Measurements from ENCODE around the gene MAP2K1.
"Not testable (repeated sequence)": the region's sequence is repeated elsewhere in the genome, so short reads cannot be mapped to it uniquely, and the experiment has no call there.

Gene MAP2K1

DNA sequence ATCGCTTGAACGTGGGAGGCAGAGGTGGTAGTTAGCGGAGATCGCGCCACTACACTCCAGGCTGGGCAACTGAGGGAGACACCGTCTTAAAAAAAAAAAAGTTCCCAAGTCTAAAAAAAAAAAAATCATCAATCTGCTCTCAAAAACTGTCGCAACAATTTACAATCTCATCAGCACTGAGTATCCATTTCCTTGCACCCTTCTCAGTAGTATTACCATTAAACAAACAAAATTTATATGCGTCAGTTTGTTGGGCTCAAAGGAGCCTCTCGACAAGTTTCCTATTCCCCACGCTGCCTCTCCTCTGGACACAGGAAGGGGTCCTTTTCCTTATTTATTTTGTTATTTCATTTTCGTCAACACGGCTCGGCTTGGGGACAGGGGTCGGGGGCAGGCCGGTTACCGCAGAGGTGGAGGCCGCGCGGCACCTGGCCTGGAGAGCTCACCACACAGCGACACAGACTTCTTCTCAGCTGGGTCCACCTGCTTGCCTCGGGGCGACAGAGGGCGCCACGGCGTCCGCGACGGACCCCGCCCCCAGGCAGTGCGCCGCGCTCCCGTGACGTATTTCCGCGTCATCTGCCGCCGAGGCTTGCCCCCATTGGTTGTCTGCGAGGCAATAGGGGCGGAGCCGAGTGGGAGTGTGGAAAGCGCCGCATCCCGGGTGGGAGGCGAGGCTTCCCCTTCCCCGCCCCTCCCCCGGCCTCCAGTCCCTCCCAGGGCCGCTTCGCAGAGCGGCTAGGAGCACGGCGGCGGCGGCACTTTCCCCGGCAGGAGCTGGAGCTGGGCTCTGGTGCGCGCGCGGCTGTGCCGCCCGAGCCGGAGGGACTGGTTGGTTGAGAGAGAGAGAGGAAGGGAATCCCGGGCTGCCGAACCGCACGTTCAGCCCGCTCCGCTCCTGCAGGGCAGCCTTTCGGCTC is at the start of gene MAP2K1:
MAP2K1 (plus strand) TSS at position 709 of the 920 bp plus-strand sequence. CDS start 436 bp downstream, outside the sequence.
- DNase-seq (ENCODE audit: low spot score), result peak; percentile 98

DNA sequence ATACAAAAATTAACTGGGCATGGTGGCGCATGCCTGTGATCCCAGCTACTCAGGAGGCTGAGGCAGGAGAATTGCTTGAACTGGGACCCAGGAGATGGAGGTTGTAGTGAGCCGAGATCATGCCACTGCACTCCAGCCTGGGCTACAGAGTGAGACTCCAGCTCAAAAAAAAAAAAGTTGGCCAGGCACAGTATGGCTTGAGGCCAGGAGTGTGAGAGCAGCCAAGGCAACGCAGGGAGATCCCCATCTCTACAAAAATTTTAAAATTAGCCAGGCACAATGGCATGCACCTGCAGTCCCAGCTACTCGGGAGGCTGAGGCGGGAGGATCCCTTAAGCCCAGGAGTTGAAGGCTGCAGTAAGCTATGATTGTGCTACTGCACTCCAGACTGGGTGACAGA is 38.2 kb upstream of the MAP2K1 start:
- DNase-seq (ENCODE audit: low spot score), result not testable (repeated sequence)

DNA sequence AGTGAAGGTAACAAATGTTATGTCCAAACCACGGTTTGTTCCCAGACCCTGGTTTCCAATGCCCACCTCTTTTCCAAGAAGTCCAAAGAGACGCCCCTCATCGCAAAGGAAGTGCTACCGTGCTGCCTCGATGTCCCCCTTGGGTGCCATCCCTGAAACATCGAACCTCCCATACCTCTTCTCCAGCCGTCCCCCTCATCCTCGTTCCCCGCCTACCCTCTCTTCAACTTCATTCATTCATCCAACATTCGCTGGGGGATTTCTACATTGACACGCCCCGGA is 30.7 kb upstream of the MAP2K1 start:
- DNase-seq (ENCODE audit: low spot score), result no peak

DNA sequence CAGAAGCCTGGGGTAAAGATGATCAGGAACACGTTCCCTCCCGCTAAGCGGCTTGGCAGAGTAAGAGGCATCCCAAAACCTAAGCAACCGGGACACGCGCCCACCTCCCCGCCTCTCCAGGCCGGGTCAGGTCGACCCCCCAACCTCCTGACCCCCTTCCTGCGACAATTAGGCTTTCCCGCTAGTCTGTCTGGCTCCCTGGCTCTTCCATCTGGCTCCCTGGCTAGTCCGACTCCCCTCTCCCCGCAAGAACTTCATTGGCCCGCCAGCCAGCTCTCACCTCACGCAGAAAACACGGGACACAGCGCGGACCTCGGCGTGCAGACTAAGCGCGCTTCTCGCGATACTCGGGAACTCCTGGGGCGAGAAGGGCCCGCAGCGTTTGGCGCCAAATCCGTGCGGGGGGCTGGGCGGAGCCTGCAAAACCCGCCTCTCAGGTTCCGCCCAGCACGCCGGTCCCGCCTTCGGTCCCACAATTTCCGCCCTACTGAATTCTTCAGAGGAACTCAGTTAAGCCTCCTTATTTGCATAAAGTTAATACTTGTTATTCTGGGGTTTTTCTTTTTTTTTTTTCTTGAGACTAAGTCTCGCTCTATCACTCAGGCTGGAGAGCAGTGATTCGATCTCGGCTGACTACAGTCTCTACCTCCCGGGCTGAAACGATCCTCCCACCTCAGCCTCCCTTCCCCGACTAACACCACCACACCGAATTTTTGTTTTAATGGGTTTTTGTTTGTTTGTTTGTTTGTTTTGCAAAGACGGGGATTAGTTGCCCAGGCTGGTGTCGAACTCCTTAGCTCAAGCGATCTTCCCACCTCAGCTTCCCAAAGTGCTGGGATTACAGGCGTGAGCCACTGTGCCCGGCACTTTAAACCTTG is 30.1 kb upstream of the MAP2K1 start, which contains the start of gene TIPIN:
TIPIN (minus strand) TSS at position 327 of the 878 bp plus-strand sequence. CDS start 3,738 bp downstream, outside the sequence.
- peak; percentile 92 for DNase-seq (ENCODE audit: low spot score)

DNA sequence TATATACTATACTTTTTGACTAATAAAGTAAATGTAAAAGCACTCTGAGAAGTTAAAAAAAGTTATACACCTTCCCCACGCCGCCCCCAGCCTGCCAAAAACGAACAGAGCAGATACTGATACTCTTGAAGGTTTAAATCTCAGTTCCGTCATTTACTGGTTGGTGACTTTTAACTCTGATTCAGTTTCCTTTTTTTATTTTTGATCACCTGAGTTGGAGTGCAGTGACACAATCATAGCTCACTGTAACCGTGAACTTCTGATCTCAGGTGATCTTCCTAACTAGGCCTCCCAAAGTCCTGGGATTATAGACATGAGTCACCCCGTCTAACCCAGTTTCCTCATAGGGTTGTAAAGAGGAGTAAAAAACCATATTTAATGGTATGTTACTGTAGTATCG is 27.0 kb upstream of the MAP2K1 start:
- DNase-seq (ENCODE audit: low spot score), result no peak

DNA sequence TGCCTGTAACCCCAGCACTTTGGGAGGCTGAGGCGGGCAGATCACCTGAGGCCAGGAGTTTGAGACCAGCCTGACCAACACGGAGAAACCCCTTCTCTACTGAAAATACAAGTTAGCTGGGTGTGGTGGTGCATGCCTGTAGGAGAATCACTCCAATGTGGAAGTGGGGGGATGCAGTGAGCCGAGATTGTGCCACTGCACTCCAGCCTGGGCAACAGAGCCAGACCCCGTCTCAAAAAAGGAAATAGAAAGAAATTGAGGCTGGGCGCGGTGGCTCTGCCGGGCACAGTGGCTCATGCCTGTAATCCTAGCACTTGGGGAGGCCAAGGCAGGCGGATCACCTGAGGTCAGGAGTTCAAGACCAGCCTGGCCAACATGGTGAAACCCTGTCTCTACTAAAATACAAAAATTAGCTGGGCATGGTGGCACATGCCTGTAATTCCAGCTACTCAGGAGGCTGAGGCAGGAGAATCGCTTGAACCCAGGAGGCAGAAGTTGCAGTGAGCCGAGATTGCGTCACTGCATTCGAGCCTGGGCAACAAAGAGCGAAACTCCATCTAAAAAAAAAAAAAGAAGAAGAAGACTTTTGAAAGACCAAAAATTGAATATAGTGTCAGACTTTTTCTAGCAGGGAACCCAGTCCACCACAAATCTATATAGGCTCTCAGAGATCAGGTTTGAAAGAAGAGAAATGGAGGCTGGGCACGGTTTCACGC is 24.8 kb upstream of the MAP2K1 start:
- not testable (repeated sequence) for DNase-seq (ENCODE audit: low spot score)

DNA sequence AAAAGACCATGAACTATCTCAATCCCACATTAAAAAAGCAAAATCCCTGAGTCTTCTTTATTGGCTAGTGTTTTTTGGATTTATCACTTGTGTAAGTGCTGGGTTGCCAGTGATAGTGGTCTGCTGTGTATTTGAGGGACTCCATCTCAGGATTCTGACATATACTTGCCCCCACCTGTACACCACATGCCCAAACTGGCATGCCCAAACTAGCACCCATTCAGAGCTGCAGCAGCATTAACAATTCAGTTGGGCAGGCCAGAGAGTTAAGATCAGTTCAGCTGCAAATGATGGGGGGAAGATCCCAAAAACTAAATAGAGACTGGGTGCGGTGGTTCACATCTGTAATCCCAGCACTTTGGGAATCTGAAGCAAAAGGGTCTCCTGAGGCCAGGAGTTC is 23.9 kb upstream of the MAP2K1 start:
- DNase-seq (ENCODE audit: low spot score), result no peak

DNA sequence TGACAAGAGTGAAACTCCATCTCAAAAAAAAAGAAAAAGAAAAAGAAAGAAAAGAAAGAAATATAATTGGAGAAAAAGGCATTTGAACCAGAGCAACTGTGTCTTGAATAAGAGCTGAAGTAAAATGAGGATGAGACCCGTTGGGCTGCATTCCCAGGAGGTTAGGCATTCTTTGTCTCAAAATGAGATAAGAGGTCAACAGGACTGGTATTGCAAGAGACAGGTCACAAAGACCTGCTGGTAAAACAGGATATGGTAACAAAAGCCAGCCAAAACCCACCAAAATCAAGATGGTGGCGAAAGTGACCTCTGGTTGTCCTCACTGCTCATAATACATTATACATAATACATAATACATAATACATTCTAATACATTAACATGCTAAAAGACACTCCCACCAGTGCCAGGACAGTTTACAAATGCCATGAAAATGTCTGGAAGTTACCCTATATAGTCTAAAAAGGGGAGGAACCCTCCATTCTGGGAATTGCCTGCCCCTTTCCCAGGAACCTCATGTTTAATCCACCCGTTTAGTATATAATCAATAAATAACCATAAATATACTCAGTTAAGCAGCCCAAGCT is 21.7 kb upstream of the MAP2K1 start:
- no peak for DNase-seq (ENCODE audit: low spot score)

DNA sequence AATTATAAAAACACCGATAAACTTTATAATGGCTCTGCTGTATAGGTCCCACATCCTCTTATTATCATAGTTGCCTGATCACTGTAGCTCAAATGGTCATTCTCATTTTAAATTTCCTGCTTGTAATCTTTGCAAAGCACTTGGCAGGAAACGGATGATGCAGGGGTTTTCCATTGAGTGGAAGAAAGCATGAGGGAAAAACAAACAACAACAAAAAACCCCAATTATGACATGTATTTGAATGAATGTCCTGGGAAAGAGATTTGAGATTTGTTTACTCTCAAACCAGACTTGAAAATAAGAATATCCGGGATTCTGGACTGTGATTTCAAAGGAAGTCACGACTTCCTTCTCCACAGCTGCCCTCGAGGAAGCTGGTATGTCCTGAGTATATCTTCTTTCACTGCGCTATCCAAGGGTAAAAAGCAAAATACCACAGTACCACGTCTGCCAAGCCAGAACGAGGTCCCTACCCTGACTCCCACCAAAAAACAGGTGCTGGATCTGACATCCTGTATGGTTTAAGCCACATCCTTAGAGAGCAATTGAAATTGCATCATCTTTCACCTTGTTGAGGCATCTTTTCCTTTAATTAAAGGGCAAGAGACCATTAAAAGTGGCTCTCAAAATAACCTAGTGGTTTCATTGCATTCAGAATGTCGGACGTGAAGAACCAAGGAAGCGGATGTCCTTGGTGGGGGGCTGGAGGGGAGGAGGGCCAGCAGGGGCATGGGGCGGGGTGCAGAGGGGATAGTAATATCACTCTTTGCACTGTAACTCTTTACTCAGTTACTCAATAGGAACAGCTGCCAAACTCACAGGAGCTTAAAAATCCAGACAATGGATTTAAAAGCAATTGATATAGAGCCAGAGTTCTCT is 16.7 kb upstream of the MAP2K1 start:
- no peak for DNase-seq (ENCODE audit: low spot score)

DNA sequence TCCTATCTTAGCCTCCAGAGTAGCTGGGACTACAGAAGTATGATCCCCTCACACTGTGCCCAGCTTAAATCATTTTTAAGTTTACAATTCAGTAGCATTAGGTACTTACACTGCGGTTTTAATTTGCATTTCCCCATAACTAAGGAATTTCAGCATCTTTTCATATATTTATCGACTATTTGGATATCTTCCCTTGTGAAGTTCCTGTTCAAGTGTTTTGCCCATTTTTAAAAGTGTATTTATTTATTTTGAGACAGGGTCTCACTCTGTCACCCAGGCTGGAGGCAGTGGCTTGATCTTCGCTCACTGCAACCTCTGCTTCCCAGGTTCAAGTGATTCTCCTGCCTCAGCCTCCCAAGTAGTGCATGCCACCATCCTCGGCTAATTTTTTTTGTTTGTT is 12.5 kb upstream of the MAP2K1 start:
- DNase-seq (ENCODE audit: low spot score), result no peak

DNA sequence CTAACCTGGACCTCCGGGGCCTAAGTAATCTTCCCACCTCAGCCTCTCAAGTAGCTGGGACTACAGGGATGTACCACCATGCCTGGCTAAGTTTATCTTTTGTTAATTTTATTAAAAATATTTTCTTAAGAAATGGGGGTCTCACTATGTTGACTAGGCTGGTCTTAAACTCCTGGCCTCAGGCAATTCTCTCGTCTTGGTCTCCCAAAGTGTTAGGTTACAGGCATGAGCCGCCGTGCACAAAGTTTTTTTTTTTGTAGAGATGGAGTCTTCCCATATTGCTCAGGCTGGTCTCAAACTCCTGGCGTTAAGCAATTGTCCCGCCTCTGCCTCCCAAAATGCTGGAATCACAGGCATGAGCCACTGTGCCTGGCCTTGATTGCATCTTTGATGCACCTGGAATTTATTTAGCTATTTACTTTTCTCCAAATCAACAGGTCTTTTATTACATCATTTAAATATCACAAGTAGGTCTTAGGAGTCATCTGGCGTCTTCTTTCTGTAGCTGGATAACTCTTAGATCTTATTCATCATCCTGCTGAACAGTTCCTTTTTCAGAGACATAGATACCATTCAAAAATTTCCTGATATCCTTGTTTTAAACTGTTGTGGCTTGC is 7.8 kb upstream of the MAP2K1 start:
- DNase-seq (ENCODE audit: low spot score), result no peak

DNA sequence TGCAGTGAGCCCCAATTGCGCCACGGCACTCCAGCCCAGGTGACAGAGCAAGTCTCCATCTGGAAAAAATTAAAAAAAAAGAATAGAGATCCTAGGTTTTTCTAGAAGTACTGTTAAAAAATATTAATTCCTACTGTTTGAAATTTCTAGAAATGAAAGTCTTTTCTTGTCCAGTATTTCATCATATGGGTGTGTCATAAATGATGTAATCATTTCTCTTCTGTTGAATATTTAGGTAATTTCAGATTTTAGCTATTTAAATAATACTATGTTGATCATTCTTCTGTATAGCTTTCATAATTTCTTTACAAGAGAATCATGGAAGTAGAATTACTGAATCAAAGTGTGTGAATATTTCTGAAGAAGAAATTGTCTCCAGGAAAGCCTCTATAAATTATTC is 5.3 kb upstream of the MAP2K1 start:
- DNase-seq (ENCODE audit: low spot score), result not testable (repeated sequence)

DNA sequence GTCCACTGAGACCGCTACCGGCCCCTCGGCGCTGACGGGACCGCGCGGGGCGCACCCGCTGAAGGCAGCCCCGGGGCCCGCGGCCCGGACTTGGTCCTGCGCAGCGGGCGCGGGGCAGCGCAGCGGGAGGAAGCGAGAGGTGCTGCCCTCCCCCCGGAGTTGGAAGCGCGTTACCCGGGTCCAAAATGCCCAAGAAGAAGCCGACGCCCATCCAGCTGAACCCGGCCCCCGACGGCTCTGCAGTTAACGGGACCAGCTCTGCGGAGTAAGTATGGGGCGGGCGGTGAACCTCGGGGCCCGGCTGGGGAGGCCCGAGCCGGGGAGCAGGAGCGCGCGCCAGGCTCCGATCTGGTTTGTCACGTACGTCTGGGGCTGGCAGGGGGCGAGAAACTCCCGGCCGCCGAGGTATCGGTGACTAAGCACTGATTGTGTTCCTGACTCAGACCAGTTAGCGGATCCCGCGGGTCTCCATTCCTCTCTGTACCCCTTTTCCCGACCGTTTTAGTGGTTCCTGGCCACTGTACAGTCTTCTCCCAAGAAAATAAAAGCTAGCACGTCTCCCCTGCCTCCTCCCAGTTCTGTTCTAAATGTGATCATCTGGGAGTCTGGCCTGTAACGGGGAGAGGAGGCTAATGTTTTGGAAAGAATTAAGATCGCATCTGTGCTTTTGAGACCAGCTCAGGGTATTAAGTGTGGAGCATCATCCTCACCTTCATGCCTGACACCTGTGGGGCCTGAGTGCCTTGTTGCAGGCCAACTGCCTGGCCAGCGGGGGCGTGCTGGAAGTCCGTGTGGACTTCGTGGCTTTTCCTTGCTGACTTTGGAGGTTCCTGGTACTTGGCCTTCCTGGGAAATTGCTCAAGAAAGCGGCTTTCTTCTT is 691 bp downstream of the MAP2K1 start:
- peak; percentile 60 for DNase-seq (ENCODE audit: low spot score)

DNA sequence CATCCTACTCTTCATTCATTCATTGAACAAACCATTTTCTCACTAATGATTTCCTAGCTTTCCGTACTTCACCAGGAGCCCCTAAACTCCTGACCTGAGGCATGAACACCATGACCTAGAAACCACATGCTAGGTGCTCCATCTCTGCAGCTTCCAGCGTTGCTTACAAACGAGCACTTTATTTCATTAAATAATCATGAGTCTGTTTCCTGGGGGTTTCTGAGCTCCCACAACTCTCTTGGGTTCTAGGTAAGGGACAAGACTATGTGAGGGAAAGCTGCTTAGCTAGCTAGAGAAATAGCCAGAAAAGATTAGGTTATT is 1.3 kb downstream of the MAP2K1 start:
- DNase-seq (ENCODE audit: low spot score), result no peak

DNA sequence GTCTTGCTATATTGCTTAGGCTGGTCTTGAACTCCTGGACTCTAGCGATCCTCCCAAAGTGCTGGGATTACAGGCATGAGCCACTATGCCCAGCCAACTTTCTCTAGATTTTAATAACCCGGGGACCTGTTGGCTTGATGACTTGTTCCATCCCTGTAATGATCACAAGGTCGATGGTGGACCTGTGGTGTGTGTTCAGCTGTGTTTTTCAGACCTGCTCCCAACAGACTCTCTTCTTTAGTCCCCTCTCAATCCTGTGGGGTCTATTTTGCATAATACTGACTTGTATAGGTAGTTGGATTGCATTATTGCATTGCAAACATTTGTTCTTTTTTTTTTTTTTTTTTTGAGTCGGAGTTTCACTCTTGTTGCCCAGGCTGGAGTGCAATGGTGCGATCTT is 1.9 kb downstream of the MAP2K1 start:
- DNase-seq (ENCODE audit: low spot score), result no peak

DNA sequence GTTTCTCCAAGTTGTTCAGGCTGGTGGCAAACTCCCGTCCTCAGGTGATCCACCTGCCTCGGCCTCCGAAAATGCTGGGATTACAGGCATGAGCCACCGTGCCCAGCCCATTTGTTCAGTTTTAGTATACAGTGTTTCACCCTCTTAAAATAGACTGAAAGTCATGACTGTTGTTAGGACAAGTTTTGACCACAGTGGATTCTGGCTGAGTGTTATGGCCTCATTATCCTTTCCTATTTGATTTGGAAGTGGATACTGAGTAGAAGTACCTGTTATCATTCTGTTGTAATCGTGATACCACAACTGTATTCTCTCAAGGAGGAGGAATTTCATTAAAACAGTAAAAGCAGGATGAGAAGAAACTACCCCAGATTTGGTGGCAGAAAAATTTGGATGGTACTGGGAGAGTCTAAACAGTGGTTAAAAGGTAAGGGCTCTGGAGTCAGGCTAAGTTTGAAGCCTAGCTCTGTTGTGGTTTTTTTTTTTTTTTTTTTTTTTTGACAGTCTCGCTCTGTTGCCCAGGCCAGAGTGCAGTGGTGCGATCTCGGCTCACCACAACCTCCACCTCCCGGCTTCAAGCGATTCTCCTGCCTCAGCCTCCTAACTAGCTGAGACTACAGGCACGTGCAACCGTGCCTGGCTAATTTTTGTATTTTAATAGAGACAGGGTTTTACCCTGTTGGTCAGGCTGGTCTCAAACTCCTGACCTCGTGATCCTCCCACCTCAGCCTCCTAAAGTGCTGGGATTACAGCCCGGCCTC is 2.6 kb downstream of the MAP2K1 start:
- DNase-seq (ENCODE audit: low spot score), result no peak

DNA sequence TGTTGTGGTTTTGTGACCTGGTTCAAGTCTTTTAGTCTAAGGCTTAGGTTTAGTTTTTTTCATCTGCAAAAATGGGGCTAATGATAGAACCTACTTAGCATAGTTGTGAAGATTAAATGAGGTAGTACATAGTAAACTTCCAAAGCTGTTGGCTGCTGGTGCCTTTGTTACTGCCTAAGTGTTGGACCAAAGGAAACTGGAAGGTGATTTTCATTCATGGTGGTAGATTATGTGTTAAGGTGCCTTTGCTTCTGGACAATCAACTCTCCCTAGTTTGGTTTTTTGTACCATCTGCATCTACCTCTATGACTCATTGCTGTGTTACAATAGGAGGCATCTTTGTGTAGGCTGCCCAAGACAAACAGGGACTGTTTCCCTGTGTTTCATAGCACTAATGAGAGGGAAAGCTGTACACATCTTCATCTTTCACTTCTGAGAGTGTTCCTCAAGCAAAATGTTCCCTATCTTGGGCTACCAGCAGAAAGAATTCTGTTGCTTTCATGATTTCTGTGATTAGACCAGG is 3.2 kb downstream of the MAP2K1 start:
- peak; percentile 27 for DNase-seq (ENCODE audit: low spot score)

DNA sequence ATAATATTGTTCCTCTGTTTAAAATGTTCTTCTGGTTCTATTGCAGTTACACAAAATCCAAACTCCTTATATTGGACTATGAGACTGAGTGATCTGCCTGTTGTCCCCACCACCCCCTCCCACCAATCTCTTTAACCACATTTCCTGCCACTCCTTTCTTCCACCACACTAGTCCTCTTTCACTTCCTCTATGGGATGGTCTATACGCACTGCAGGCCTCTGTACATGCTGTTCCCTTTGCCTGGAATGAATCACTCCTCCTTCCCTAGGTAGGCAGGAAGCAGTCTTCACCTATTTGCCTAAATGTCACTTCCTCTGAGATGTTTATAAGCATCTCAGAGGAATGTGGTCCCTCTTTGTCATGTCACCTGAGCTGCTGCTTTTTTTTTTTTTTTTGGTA is 4.0 kb downstream of the MAP2K1 start:
- DNase-seq (ENCODE audit: low spot score), result peak; percentile 67

DNA sequence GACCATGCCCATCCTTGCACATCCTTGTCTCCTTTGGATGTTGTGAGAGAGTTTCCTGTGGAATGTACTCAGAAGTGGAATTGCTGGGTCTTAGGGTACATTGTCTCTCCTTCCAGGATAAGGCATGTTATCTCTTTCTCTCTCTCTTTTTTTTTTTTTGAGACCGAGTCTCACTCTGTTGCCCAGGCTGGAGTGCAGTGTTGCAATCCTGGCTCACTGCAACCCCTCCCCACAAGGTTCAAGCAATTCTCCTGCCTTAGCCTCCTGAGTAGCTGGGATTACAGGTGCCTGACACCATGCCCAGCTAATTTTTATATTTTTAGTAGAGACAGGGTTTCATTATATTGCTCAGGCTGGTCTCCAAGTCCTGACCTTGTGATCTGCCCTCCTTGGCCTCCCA is 6.3 kb downstream of the MAP2K1 start:
- not testable (repeated sequence) for DNase-seq (ENCODE audit: low spot score)
